ENCODE measurements around the gene CCDC158.
"Not testable (repeated sequence)": the region's sequence is repeated elsewhere in the genome, so short reads cannot be mapped to it uniquely, and the experiment has no call there.

CCDC158 gene

GRCh38 chr4:76375703-76376102 lies 45.2 kb downstream of the CCDC158 start:
- no peak overlapping the region for H3K27ac Mint-ChIP-seq
- no peaks in the 10 kb centered on the region for H3K27me3 Mint-ChIP-seq
- DNase-seq (no peak), ATAC-seq (replicated peaks) (no peak)
- H3K36me3 Mint-ChIP-seq (ENCODE audit: insufficient read depth), result no peaks in the 10 kb centered on the region
- no peaks in the 10 kb centered on the region for H3K9me3 Mint-ChIP-seq
- no peak overlapping the region for H3K4me3 Mint-ChIP-seq
- H3K4me1 Mint-ChIP-seq (ENCODE audit: low read depth in 2 of 2), result no peaks in the 10 kb centered on the region

GRCh38 chr4:76374798-76375197 lies 46.1 kb downstream of the CCDC158 start:
- no peaks in the 10 kb centered on the region for H3K4me1 Mint-ChIP-seq (ENCODE audit: low read depth in 2 of 2)
- ATAC-seq (replicated peaks), result no peak
- no peak for DNase-seq

GRCh38 chr4:76373919-76374552 lies 46.9 kb downstream of the CCDC158 start:
- H3K9me3 Mint-ChIP-seq, result no peaks in the 10 kb centered on the region
- ATAC-seq (replicated peaks), result no peak
- H3K4me3 Mint-ChIP-seq, result no peak overlapping the region
- H3K36me3 Mint-ChIP-seq (ENCODE audit: insufficient read depth), result no peaks in the 10 kb centered on the region
- no peak overlapping the region for H3K27ac Mint-ChIP-seq
- H3K4me1 Mint-ChIP-seq (ENCODE audit: low read depth in 2 of 2), result no peaks in the 10 kb centered on the region
- no peaks in the 10 kb centered on the region for H3K27me3 Mint-ChIP-seq
- no peak for DNase-seq

More at GRCh38 chr4:76374798-76375197, 46.1 kb downstream of the CCDC158 start:
- no peaks in the 10 kb centered on the region for H3K9me3 Mint-ChIP-seq
- H3K36me3 Mint-ChIP-seq (ENCODE audit: insufficient read depth), result no peaks in the 10 kb centered on the region
- no peaks in the 10 kb centered on the region for H3K27me3 Mint-ChIP-seq
- no peak overlapping the region for H3K4me3 Mint-ChIP-seq
- no peak overlapping the region for H3K27ac Mint-ChIP-seq

GRCh38 chr4:76366737-76367136 lies 54.2 kb downstream of the CCDC158 start:
- no peaks in the 10 kb centered on the region for H3K9me3 Mint-ChIP-seq
- H3K4me1 Mint-ChIP-seq (ENCODE audit: low read depth in 2 of 2), result no peaks in the 10 kb centered on the region
- peaks cover 16 to 39% of the 10 kb centered on the region in 2 donors for H3K27me3 Mint-ChIP-seq
- no peak overlapping the region for H3K27ac Mint-ChIP-seq
- ATAC-seq (replicated peaks) (no peak), DNase-seq (no peak)
- H3K36me3 Mint-ChIP-seq (ENCODE audit: insufficient read depth), result no peaks in the 10 kb centered on the region
- H3K4me3 Mint-ChIP-seq, result no peak overlapping the region

GRCh38 chr4:76365636-76366035 lies 55.3 kb downstream of the CCDC158 start:
- H3K4me3 Mint-ChIP-seq, result no peak overlapping the region
- H3K27ac Mint-ChIP-seq, result no peak overlapping the region
- peaks cover 16 to 39% of the 10 kb centered on the region in 2 donors for H3K27me3 Mint-ChIP-seq
- H3K36me3 Mint-ChIP-seq (ENCODE audit: insufficient read depth), result no peaks in the 10 kb centered on the region
- peaks cover 0 to 2% of the 10 kb centered on the region in 2 donors for H3K9me3 Mint-ChIP-seq
- DNase-seq (no peak), ATAC-seq (replicated peaks) (no peak)
- no peaks in the 10 kb centered on the region for H3K4me1 Mint-ChIP-seq (ENCODE audit: low read depth in 2 of 2)

GRCh38 chr4:76364763-76365162 lies 56.2 kb downstream of the CCDC158 start:
- H3K27me3 Mint-ChIP-seq, result peaks cover 16 to 39% of the 10 kb centered on the region in 2 donors
- H3K36me3 Mint-ChIP-seq (ENCODE audit: insufficient read depth), result no peaks in the 10 kb centered on the region
- no peak overlapping the region for H3K4me3 Mint-ChIP-seq
- peaks cover 0 to 2% of the 10 kb centered on the region in 2 donors for H3K9me3 Mint-ChIP-seq
- H3K27ac Mint-ChIP-seq, result no peak overlapping the region
- DNase-seq, result no peak
- no peaks in the 10 kb centered on the region for H3K4me1 Mint-ChIP-seq (ENCODE audit: low read depth in 2 of 2)
- ATAC-seq (replicated peaks), result no peak

DNA sequence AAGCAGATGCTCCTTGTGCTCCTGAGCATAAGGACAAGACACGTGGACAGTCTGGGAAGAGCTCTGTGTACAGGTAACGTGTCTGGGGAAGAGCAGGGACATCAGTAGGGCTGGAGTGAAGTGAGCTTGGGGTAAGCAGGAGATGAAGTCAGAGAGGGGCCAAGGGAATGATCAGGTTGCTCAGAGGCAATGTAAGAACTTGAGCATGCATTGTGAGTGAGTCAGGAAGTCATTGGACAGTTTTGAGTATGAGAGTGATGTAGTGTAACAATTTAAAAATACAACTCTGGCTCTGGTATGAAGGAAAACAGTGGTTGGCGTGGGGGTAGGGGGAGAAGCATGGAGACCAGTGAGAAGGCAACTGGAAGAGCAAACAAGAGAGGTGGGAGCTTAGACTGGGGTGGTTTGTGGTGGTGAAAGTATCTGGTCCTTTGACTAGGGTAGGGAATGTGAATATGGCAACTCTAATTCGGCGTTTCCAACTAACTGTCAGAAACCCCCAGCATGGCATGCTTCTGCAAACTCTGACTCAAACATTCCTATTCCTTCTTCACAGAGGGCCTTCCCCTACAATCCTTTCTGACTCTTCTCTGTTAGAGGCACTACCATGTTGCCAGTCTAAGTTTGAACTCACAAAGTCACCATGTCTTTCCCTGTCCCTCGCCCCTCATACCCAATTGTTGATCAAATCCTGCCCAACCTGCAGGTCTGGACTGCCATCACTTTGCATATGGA lies 57.2 kb downstream of the CCDC158 start:
- Mint-ChIP-seq H3K27ac (no peak overlapping the region), H3K4me1 (ENCODE audit: low read depth in 2 of 2) (peaks cover 0 to 7% of the 10 kb centered on the region in 2 donors), H3K36me3 (ENCODE audit: insufficient read depth) (no peaks in the 10 kb centered on the region), H3K9me3 (peaks cover 1 to 9% of the 10 kb centered on the region in 2 donors), H3K4me3 (no peak overlapping the region), H3K27me3 (peaks cover 16 to 39% of the 10 kb centered on the region in 2 donors)
- DNase-seq (no peak), ATAC-seq (replicated peaks) (no peak)

DNA sequence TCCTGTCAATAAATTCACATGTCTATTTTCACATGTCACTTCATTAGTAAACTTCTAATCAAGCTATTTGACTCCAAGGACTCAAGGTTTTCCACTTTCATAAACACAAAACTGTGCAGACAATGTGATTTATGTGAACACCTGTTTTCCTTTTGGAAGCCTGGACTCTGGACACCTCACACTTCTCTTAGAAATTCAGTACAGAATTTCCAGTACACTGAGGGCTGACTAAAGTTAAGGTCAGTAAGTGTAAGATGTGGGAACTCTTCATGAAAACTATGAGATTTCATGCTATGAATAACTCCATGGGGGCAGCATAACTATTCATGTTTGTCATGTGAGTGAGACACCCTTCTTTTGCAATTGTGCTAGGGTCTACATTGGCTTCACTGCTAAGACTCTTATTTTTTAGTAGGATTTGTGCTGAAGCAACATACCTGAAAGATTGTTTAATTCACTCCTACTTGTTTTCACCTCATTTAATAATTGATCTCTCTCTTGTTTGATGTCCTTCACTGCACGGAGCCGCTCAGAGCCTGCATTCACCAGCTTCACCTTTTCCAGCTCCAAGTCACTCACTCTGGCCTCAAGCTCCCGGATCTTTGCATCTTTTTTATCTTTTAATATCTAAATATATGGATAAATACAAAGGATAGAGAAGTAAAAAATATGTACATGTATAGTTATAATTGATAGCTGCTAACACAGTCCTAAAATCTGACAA lies 59.1 kb downstream of the CCDC158 start:
- Mint-ChIP-seq H3K27ac (no peak overlapping the region), H3K9me3 (peaks cover 15 to 18% of the 10 kb centered on the region in 2 donors), H3K4me1 (ENCODE audit: low read depth in 2 of 2) (peaks cover 0 to 7% of the 10 kb centered on the region in 2 donors), H3K36me3 (ENCODE audit: insufficient read depth) (no peaks in the 10 kb centered on the region), H3K4me3 (no peak overlapping the region), H3K27me3 (peaks cover 8 to 29% of the 10 kb centered on the region in 2 donors)
- ATAC-seq (replicated peaks), result no peak
- DNase-seq, result no peak

DNA sequence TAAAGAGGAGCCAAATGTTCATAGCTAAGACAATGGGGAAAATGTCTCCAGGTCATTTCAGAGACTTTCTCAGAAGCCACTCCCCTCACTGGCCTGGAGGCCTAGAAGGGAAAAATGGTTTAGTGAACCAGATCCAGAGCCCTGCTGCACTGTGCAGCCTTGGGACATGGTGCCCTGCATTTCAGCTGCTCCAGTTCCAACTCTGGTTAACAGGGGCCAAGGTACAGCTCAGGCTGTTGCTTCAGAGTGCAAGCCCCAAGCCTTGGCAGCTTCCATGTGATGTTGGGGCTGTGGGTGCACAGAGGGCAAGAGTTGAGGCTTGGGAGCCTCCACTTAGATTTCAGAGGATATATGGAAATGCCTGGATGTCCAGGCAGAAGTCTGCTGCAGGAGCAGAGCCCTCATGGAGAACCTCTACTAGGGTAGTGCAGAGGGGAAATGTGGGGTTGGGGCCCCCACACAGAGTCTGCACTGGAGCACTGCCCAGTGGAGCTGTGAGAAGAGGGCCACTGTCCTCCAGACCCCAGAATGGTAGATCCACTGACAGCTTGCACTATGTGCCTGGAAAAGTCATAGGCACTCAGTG lies 61.0 kb downstream of the CCDC158 start:
- H3K4me1 Mint-ChIP-seq (ENCODE audit: low read depth in 2 of 2), result peaks cover 4 to 12% of the 10 kb centered on the region in 2 donors

DNA sequence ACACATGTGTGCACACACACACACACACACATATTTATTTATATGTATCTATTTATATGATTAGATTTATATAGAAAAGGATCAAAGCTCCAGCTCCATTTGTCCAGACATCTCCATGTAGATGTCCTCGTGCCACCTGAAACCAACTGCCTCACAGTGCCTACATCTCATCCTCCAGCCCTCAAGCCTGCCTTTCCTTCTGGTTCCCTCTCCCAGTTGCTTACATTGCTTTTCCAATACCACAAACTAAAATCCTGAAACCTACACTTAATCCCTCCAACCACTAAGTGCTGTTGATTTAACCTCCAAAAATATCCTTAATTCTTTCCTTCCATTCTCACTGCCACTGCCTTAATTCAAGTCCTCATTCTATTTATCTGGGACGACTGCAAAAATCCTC lies 63.0 kb downstream of the CCDC158 start:
- Mint-ChIP-seq H3K27me3 (peaks cover 0 to 1% of the 10 kb centered on the region in 2 donors), H3K36me3 (ENCODE audit: insufficient read depth) (no peaks in the 10 kb centered on the region), H3K4me1 (ENCODE audit: low read depth in 2 of 2) (peaks cover 13 to 23% of the 10 kb centered on the region in 2 donors), H3K27ac (no peak overlapping the region), H3K9me3 (peaks cover 15 to 18% of the 10 kb centered on the region in 2 donors), H3K4me3 (no peak overlapping the region)
- no peak for DNase-seq
- no peak for ATAC-seq (replicated peaks)

More for the DNA sequence above, 61.0 kb downstream of the CCDC158 start:
- not testable (repeated sequence) for DNase-seq; H3K27ac Mint-ChIP-seq; ATAC-seq (replicated peaks); H3K36me3 Mint-ChIP-seq (ENCODE audit: insufficient read depth); H3K4me3 Mint-ChIP-seq
- peaks cover 15 to 18% of the 10 kb centered on the region in 2 donors for H3K9me3 Mint-ChIP-seq
- H3K27me3 Mint-ChIP-seq, result peaks cover 0 to 18% of the 10 kb centered on the region in 2 donors

DNA sequence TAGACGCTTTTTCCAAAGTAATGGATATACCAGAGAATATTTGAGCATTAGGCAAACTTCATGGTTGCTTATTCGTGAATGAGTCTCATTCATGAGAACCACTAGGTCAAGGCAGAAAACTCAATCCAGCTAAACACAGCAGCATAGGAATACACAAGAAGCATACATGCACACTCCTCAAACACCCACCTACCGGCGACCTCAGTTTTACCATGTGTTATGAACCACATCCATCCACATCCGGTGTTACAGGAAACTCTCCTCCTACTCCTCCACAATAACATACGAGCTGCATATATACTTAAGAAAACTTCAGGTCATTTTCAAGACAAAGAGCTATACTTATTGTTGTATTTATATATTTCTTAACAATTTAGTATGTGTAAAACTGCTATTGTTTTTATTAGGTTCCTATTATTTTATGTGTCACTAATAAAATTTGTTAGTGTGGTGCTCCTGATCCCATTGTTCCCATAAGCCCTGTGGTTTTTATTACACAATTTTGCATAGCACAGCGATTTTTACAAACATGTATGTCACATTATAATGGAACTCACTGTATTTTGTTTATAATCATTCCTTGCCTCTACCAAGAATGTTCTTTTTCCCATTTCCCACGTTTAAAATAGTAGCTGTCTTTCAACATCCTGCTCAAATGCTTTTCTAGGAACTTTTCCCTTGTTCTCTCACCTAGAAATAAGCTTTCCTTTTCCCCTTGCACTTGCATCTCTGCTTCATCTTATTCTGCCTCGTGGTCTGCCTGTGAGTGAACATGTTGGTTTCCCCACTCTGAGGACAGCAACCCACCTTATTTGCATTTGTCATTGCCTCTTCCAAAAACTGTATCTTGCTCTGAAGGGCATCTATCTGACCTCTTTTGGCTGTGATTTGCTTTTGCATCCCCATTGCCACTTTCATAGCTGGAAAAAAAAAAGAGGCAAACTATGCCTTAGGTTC lies 66.1 kb downstream of the CCDC158 start:
- Mint-ChIP-seq H3K27ac (no peak overlapping the region), H3K9me3 (peaks cover 15 to 16% of the 10 kb centered on the region in 2 donors), H3K4me1 (ENCODE audit: low read depth in 2 of 2) (peaks cover 13 to 23% of the 10 kb centered on the region in 2 donors), H3K27me3 (no peaks in the 10 kb centered on the region), H3K36me3 (ENCODE audit: insufficient read depth) (no peaks in the 10 kb centered on the region), H3K4me3 (peak overlapping the region; percentile 42 to 48)
- ATAC-seq (replicated peaks) (peak; percentile 100), DNase-seq (peak; percentile 16 to 36 (median 25))

DNA sequence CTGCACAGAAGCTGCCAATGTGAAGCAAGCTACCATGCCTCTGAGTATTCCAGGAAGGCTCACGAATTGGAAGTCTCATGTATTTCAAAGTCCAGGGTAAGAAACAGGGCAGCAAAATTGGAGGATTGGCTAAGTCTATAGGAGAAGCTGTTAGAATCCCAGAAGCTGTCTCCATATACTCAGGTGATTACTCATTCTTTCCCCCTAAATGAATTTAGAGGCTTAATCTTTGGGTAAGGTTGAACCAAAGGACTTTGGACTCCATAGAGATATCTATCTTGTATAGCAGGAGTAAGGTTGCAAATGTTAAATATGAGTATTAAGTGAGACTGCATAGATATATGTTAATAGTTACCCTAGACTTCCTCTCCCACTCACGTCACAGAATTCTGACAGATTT lies 78.1 kb downstream of the CCDC158 start:
- Mint-ChIP-seq H3K9me3 (peaks cover 0 to 7% of the 10 kb centered on the region in 2 donors), H3K27me3 (peaks cover 18 to 30% of the 10 kb centered on the region in 2 donors), H3K27ac (no peak overlapping the region), H3K4me1 (ENCODE audit: low read depth in 2 of 2) (no peaks in the 10 kb centered on the region), H3K36me3 (ENCODE audit: insufficient read depth) (no peaks in the 10 kb centered on the region), H3K4me3 (no peak overlapping the region)
- ATAC-seq (replicated peaks), result no peak
- no peak for DNase-seq

Measured in effector memory CD8-positive, alpha-beta T cell (primary cell).